Measurements from ENCODE around the gene TNNI3. TPM values are rescaled to one million over a fixed set of nuclear protein-coding genes. Genes with fewer than 3 reads are reported as not detected.

The TNNI3 gene
- total and polyA plus RNA-seq, 10 of the 15 experiments (the other 5 are each of a cell fraction or from before 2014, with no cell fraction given), result not detected

DNA sequence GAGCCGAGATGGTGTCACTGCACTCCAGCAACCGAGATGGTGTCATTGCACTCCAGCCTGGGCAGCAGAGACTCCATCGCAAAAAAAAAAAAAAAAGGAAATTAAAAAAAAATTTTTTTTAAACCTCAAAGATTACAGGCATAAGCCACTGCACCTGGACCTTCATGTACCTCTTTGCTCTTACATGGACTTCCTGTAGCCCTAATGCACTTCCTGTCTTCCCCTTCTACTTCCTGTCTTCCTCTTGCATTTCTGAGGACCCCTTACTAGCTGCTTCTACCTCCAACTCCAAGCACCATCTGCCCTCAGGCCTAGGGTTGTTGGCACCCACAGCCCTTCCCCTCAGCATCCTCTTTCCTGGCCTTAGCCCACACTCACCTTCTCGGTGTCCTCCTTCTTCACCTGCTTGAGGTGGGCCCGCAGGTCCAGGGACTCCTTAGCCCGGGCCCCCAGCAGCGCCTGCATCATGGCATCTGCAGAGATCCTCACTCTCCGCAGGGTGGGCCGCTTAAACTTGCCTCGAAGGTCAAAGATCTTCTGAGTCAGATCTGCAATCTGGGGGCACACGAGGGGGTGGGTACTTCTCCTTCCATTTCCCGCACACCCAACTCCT, 3.8 kb downstream of the TNNI3 start:
- TF ChIP-seq ELK1 (IDR thresholded peaks at IDR 0.05; ENCODE audit: low read depth, low read length) (no peak), IRF4 (IDR thresholded peaks at IDR 0.05; ENCODE audit: low read depth, low read length) (no peak), EGR1 (IDR thresholded peaks at IDR 0.05; ENCODE audit: borderline replicate concordance in 1 of 2, low read depth in 2 of 2, low read length in 2 of 2) (no peak), SP1 (IDR thresholded peaks at IDR 0.05; ENCODE audit: low read depth, low read length) (no peak), RAD51 (IDR thresholded peaks at IDR 0.05) (no peak), FOXM1 (IDR thresholded peaks at IDR 0.05; ENCODE audit: low read depth, low read length) (no peak)
- TF ChIP-seq, protein P1, sequence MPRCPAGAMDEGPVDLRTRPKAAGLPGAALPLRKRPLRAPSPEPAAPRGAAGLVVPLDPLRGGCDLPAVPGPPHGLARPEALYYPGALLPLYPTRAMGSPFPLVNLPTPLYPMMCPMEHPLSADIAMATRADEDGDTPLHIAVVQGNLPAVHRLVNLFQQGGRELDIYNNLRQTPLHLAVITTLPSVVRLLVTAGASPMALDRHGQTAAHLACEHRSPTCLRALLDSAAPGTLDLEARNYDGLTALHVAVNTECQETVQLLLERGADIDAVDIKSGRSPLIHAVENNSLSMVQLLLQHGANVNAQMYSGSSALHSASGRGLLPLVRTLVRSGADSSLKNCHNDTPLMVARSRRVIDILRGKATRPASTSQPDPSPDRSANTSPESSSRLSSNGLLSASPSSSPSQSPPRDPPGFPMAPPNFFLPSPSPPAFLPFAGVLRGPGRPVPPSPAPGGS (IDR thresholded peaks at IDR 0.05; ENCODE audit: borderline replicate concordance, insufficient read depth, low read depth, low read length, poor library complexity, severe bottlenecking), result no peak
- Histone ChIP-seq H3K27ac (ENCODE audit: control insufficient read depth, insufficient read depth) (no peak overlapping the region), H3K9ac (ENCODE audit: control insufficient read depth, insufficient read depth, low read length) (no peak overlapping the region), H4K20me1 (ENCODE audit: control insufficient read depth, insufficient read depth) (no peaks in the 10 kb centered on the region), H3K27me3 (replicated peaks in 1 of 2; ENCODE audit: control insufficient read depth in 2 of 2, insufficient read depth in 2 of 2, low read length in 1 of 2) (no peaks in the 10 kb centered on the region), H3K9me3 (replicated peaks; ENCODE audit: control insufficient read depth, insufficient read depth, low read length) (no peaks in the 10 kb centered on the region; the same call in 2 of the 3 replicates), H3K4me1 (ENCODE audit: control insufficient read depth, insufficient read depth, low read length) (no peaks in the 10 kb centered on the region), H3K4me3 (no peak overlapping the region), H2AFZ (ENCODE audit: control insufficient read depth, low read depth, low read length) (no peak overlapping the region), H3K36me3 (ENCODE audit: control insufficient read depth in 2 of 2, insufficient read depth in 2 of 2, low read length in 1 of 2) (no peaks in the 10 kb centered on the region), H3K4me2 (ENCODE audit: control insufficient read depth, insufficient read depth) (no peak overlapping the region), H3K79me2 (ENCODE audit: control insufficient read depth, insufficient read depth, low read length) (no peaks in the 10 kb centered on the region)
- CTCF ChIA-PET, result interaction anchor here (0.6 kb wide), 1 partner anchor 430 kb away, joined by 3 read pairs; no protein-coding TSS in a partner anchor
- DNase-seq (ENCODE audit: low read depth, low spot score) (no peak), ATAC-seq (no peak), FAIRE-seq (no peak)
- SMC1A ChIA-PET (ENCODE audit: uncharacterized antibody, unreplicated experiment), result no interaction called here
- BruUV-seq (replicated peaks), result no TSS peak
- RAD21 ChIA-PET (ENCODE audit: unreplicated experiment), result no interaction called here
- intact Hi-C loops (cut with micrococcal nuclease; ENCODE audit: unreplicated experiment) (no loop called here), in situ Hi-C loops (cut with MboI) (no loop called here)
- 60% methylated on average over 10 of the region's 12 CpGs for WGBS (ENCODE audit: insufficient coverage, insufficient replicate concordance, low lambda C conversion rate, missing lambda C conversion rate)
- POLR2A ChIA-PET, result no interaction called here

All from GM12878 (cell line).